Central memory CD4-positive, alpha-beta T cell (primary cell): ENCODE results near the gene SPEF2.
A peak's percentile ranks its signal among the peaks of the same experiment; 100 is the strongest.
"Not testable (repeated sequence)": the region's sequence is repeated elsewhere in the genome, so short reads cannot be mapped to it uniquely, and the experiment has no call there.

ENCODE experiments used
- DNase-seq: peaks from one replicate; pipeline ENCODE4 v3.0.0; 2022

SPEF2 gene

GRCh38 chr5:35659556-35659955, 41.9 kb downstream of the SPEF2 start:
- DNase-seq = no peak

GRCh38 chr5:35660451-35660850, 42.8 kb downstream of the SPEF2 start:
- DNase-seq = no peak

GRCh38 chr5:35664584-35664983, 46.9 kb downstream of the SPEF2 start:
- no peak for DNase-seq

- DNase-seq = no peak
These were observed 47.4 kb downstream of the SPEF2 start for GRCh38 chr5:35665096-35665495.

- DNase-seq = no peak
These were observed 50.7 kb downstream of the SPEF2 start for GRCh38 chr5:35668319-35668718.

- DNase-seq = no peak
These were observed 51.1 kb downstream of the SPEF2 start for GRCh38 chr5:35668794-35669193.

- DNase-seq = peak; percentile 49
These were observed 54.1 kb downstream of the SPEF2 start for GRCh38 chr5:35671541-35672295.

GRCh38 chr5:35672296-35672655, 54.6 kb downstream of the SPEF2 start:
- DNase-seq = not testable (repeated sequence)

- peak; percentile 48 for DNase-seq
These were observed 55.3 kb downstream of the SPEF2 start for GRCh38 chr5:35672995-35673394.

GRCh38 chr5:35674049-35674448, 56.4 kb downstream of the SPEF2 start:
- no peak for DNase-seq

- no peak for DNase-seq
These were observed 57.7 kb downstream of the SPEF2 start for GRCh38 chr5:35675392-35675791.

- no peak for DNase-seq
These were observed 60.2 kb downstream of the SPEF2 start for GRCh38 chr5:35677878-35678277.

- no peak for DNase-seq
These were observed 61.0 kb downstream of the SPEF2 start for GRCh38 chr5:35678661-35679060.

- no peak for DNase-seq
These were observed 61.7 kb downstream of the SPEF2 start for GRCh38 chr5:35679357-35679756.

GRCh38 chr5:35681911-35682310, 64.2 kb downstream of the SPEF2 start:
- DNase-seq = no peak

- DNase-seq = no peak
These were observed 65.8 kb downstream of the SPEF2 start for GRCh38 chr5:35683466-35683865.

GRCh38 chr5:35685161-35685560, 67.5 kb downstream of the SPEF2 start:
- no peak for DNase-seq

- DNase-seq = no peak
These were observed 70.3 kb downstream of the SPEF2 start for GRCh38 chr5:35687961-35688360.

GRCh38 chr5:35694481-35694880, 76.8 kb downstream of the SPEF2 start:
- no peak for DNase-seq

- DNase-seq = no peak
These were observed 80.6 kb downstream of the SPEF2 start for GRCh38 chr5:35698047-35698808.

GRCh38 chr5:35707659-35708058, 90.0 kb downstream of the SPEF2 start:
- DNase-seq = no peak

GRCh38 chr5:35709688-35710087, 92.0 kb downstream of the SPEF2 start:
- DNase-seq = no peak

- no peak for DNase-seq
These were observed 100.1 kb downstream of the SPEF2 start for GRCh38 chr5:35717718-35718117.

GRCh38 chr5:35735718-35736117, 118.1 kb downstream of the SPEF2 start:
- no peak for DNase-seq
